Measurements from ENCODE around the gene PDLIM4.

Gene PDLIM4

DNA sequence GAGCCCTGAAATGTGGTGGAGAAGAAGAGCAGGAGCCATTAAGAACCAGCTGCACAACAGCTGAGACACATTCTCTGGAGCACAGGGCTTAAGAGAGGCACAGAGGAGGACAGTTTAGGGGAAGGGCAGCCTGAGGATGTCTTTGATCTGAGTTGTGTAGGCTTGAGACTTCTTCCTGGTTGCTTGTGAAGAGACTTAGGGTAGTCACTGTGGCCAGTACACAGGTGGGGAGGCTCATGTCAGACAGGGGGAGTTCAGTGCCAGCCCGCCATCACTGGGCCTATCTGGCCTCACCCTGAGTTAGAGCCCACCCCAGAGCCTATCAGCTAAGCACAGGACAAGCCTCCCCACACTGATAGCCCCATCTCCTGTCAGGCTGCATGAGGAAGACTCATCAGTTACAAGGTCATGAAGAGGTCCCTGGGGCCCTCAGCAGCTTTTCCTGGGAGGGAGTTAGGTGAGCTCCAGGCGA, 56.5 kb downstream of the PDLIM4 start:
- DNase-seq: no peak

DNA sequence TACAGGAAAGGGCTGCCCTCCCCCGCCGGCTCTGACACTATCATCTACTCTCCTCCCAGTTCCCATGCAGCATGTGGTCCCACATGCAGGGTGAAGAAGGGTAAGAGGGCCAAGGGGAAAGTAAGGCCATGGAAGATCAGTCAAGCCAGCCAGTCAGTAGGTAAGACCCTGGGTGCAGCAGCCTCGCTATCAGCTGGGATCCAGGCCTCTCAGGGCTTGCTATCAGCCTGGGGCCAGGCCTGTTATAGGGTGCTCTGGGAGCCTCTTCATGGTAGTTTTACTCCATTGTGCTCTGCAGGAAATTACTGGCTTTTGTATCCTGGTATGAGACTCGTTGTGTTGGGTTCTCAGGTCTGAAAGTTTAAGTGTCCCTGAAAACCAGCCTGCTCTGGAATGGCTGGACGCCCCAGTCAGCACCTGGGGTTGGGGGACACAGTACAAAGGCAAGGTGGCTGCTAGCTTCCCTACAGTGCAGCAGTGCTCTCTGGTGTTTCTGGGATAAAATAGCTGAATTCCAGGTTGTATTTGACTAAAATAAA, 58.1 kb downstream of the PDLIM4 start:
- no peak for DNase-seq

DNA sequence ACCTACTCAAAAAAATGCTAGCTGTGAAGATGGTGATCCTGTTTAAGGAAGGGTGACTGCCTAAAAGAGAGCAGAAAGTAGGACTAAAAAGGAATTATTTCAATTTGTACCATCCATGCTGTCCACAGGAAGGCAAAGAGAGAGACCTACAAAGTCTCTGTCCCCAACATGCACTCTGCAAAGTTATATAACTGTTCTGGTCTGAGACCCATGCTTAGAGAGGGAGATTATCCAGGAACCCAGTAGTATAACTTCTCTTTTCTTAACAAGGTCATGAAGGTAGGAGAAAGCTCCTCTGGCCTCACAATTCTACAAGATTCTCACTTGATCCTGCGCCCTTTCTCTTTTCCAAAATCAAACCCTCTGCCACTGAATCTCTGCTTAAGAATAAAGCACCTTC, 62.5 kb downstream of the PDLIM4 start:
- no peak for DNase-seq

DNA sequence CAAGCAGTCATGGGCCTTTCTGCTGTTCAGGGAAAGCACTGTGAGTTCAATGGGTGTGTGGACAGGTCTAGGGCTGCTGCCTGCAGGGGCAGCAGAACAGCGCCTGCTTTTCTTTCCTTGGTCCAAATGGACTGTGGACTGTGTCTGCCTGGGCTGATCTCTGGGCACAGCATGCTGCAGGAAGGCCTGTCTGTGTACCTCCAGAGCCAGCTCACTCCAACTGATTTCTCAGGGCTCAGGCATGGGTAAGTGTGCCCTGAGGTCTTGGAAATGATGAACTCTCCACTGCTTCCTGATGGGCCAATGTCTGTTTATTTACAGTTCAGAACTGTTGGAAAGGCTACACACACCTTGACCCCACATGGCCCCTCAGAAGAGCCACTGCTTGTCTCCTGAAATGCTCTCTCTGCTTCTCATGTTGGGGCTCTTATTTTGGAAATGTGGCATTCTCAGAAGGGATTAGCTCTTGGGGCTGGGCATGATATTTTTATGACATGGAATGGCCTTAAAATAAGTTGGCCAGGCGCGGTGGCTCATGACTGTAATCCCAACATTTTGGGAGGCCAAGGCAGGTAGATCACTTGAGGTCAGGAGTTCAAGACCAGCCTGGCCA, 63.7 kb downstream of the PDLIM4 start:
- no peak for DNase-seq

DNA sequence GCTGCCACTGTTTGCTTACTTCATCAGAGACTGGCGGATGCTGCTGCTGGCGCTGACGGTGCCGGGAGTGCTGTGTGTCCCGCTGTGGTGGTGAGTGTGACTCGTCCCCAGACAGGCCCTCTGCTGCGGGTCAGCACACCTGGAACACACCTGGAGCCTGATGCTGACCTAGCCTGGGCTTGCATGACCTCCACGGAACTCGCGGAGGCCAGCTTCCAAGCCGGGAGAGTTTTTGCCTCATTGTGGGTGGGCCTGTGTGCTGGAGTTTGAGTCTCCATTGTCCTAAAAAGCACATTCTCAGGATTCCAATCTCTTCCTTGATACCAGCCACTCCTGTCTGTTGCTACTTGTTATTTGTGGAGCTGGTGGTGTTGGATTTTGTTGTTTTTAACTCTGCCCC, 64.8 kb downstream of the PDLIM4 start:
- no peak for DNase-seq

All from cortex of kidney (tissue), 1 donor.